Fibroblast of peridontal ligament (primary cell): ENCODE measurements around the gene SH3RF3.

Experiments
- DNase-seq: peaks from one replicate; pipeline ENCODE4 v3.0.0-alpha.2; 2010; ENCODE audit errors: extremely low read depth

The SH3RF3 gene

GRCh38 chr2:109352056-109352897, 223.3 kb downstream of the SH3RF3 start:
- DNase-seq: no peak

DNA sequence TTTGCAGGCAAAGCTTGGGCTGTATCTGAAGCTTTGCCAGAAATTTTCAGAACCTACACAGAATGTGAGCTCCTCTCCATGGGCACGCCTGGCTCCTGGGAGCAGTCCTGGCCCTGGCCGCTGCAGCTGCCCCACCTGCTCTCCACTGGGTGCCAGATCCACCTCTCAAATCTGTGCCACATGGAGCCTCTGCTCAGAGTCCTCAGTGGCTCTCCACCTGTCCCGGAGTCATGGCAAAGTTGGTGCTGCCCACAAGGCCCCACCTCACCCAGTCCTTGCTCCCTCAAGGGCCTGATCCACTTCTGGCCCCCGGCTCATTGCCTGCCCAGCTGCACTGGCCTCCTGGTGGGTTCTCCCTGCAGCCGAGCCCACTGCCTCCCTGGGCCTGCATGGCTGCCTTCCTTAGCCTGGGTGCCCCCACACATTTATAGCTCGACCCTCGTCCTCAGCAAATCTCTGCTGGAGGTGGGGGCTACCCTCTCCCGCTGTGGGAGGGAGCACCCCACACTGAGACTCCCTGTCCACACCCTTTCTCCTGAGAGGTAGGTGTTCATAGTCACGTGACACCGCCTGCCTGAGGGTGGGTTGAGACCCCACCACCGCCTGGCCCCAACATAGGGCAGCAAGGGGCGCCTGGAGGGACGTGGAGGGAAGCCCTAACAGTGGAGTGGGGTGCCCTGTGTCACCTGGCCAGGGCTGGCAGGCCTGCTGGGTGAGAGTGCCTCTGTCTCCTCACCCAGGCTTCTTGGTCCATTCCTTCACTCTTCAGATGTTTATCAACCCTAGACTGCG, 224.1 kb downstream of the SH3RF3 start:
- DNase-seq: no peak

- DNase-seq: no peak
Observed at GRCh38 chr2:109353806-109354745, 225.1 kb downstream of the SH3RF3 start.

DNA sequence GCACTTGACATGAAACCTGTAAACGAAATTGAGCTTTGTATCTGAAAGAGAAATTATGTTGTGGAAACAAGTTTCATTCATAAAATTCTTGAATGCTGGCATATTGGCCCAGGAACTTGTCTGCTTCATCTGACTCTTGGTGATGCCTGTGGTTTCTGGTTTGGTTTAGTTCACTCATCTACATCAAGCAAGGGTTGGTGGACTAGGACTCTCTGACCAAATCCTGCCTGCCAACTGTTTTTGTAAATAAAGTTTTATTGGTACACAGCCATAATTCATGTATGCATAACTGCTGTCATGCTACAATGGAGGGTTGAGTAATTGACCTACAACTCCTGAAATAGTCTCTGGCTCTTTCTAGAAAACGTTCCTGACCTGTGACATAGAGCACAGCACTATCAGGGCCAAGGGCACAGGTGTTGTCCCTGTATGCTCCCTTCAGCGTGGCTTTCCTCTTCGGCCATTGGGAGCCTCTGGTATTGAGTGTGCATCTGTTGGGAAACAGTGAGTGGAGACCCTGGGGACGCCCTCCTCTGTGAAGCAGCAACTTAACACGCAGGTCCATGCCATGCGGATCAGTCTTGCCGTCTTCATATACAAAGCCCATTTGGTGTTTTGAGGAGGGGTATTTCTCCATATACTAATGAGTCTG, 226.3 kb downstream of the SH3RF3 start:
- DNase-seq: no peak

DNA sequence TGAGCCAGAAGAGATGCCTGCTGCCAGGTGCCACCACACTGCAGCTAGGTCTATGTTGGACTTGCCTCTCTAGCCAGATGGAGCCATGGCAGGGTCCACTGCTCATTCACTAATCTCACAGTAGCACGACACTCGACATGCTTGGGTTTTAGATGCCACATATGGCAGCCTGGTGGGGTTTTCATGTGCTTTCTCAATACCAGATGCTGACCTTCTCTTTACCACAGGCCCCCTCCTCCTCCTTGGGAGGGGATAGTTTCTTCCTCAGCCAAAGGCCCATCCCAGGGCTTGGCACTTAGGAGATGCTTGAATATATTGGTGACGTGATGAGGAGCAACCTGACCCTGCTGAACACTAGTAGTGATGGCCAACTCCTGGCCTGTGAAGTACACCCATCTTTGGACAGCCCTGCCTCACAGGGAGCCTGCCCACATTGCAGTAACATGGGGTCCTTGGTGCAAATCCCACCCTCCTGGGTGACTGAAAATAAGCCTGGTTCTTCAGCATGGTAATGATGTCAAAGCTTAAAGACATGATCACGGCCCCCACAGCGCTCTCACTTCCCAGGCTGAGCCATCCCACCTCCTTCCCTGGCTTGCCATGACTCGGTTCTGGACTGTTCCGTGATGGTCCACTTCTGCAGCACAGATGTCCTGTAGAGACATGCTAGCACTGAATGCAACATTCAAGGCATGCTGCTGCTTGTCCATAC, 227.5 kb downstream of the SH3RF3 start:
- DNase-seq: no peak

DNA sequence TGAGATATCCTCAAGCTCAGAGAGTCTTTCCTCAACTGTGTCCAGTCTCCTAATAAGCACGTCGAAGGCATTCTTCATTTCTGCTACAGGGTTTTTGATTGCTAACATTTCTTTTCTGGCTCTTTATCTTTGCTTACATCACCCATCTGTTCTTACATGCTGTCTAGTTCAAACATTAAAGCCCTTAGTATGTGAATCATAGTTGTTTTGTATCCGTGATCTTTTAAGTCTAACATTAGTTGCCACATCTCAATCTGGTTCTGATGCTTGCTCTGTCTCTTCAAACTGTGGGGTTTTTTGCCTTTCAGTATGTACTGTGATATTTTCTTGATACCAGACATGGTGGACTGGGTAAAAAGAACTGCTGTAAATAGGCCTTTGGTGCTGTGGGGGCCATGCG, 235.2 kb downstream of the SH3RF3 start:
- DNase-seq: peak; percentile 29

DNA sequence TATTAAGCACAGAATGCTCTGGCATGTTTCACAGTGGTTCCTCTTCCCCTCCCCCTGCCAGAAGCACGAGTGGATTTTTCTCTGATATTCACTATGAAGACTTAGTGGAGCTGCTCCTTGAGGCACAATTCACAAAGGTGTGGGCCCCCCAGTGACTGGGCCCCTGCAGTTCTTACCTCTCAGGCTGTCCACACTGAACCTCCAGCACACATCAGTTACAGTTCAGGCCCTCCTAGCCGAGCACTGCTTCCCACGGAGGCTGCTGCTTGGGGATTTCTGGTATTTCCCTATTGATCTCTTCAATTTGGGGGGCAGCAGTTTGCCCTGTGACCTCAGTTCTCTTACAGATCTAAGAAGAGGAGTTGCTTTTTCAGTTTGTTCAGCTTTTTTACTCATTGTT, 236.1 kb downstream of the SH3RF3 start:
- no peak for DNase-seq

DNA sequence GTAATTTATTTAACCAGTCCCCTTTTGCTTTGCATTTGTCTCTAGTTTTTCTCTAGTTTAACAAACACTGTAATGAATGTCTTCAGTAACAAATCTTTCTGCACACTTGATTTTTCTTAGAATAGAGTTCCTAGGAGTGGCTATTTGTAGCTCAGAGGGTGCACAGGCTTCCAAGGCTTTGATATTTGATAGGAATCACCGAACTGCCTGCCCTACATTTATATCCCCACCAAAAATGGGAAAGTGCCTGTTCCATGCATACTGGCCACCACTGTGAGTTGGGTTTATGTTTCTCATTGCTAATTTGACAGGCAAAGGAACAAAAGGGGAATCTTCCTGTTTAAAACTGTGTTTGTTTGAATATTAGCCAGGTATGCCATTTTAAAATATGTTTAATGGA, 238.7 kb downstream of the SH3RF3 start:
- no peak for DNase-seq

- DNase-seq: no peak
Observed at GRCh38 chr2:109368798-109369197, 239.8 kb downstream of the SH3RF3 start.

GRCh38 chr2:109369671-109370191, 240.7 kb downstream of the SH3RF3 start:
- no peak for DNase-seq

GRCh38 chr2:109370399-109371035, 241.5 kb downstream of the SH3RF3 start:
- no peak for DNase-seq

DNA sequence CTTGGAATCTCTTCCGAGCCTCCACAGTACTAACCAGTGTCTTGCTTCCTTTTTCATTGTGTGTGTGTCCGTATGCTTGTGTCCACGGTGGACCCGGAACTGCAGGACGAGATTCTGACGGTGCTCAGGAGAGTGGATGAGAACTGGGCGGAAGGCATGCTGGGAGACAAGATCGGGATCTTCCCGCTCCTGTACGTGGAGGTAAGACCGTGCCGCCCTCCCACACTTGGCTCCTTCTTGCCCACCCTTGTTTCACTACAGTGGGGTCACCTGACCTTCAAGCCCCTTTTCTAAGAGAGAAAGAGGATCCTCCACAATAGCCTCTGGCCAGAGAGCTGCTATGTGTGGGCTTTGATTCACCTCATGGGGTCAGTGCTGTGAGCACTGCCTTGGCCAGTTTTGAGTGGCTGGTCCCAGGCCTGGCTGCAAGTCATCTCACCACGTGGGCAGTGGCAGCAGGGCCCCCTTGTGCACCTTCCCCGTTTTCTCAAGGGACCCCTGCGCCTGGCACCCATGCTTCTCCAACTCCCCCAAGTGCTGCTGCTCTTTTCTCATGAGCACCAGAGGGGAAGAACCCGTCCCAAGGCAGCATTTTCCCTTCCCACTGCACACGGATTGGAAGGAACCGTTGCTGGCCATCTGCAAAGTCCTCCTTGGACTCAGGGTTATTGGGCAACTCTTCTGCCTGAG, 242.6 kb downstream of the SH3RF3 start:
- DNase-seq: no peak

DNA sequence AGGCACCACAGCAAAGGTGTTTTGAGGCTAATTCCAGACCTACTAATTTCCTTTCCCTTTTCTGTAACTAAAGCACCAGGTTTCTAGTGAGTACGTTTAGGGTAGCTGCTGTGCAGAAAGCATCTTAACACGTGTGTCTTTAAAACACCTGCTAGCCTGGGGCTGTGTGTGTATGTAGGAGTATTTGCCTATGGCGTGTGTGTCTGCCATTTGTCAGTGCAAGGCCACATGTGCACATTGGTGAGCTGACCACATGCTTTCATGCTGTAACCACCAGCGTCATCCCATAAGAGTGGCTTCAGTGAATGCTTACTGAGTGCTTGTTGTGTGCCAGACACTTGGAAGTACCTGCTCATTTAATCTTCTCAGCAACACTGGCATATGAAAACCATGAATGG, 243.2 kb downstream of the SH3RF3 start:
- DNase-seq: no peak

DNA sequence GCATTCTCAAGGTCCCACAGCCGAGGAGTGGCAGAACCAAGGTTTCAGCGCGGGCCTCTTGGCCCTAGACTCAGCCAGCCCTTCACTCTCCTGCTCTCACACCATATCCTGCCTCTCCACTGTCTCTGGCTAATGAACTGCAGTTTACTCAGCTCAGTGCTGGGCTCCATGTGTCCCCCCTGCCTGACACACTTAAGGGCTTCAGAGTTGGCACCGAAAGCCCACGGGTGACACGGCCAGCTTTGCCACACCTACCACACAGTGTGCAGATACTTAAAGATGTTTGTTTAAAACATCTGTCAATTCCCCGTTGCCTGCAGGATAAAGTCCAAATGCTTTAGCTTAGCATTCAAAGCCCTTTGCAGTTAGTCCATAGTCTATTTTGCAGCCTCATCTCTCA, 243.6 kb downstream of the SH3RF3 start:
- no peak for DNase-seq

GRCh38 chr2:109373791-109374547, 245.0 kb downstream of the SH3RF3 start:
- DNase-seq: no peak

DNA sequence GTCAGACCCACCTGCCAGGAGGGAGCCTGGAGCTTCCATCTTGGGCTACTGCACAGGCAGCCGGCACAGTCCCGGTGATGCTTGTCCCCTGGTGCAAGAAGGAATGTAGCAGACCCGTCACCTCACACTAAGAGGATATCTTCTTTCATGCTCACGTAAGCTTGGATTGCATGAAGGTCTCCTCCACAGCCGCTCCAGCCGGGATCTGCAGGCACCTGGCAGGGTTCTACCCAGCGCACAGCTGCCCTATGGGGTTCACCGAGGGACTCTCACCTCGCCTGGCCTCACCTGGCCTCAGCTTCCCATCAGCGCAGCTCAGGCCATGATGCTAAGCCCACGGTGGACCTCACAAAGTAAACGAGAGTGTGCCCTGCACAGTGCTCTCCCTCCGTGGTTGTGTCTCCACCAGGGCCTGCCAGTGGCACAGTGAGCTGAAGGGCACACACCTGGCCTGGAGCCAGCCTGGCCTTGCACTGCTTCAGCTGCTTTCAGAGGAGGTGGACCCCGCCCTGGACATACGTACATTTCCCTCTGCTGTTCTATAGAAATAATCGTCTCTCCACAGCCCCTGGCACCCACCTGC, 245.6 kb downstream of the SH3RF3 start:
- no peak for DNase-seq

DNA sequence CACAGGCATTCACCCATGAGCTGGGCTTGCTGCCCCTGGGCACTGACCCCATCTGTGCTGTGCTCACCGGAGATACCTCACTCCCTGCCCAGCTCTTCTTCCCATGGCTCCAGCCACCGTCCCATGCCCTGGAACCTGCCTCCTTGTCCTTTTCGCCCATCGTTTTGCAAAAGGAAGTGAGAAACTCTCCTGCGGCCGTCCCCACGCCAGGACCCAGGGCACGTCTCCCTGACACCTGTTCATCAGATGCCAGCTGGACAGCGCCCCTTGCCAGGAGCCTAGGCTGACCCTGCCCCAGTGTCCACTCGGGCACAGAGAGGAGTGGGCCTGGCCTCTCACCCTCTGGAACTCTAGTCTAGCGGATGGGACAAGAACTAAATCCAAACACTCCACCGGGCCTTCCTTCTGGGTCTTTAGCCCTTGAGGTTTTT, 246.1 kb downstream of the SH3RF3 start:
- no peak for DNase-seq

GRCh38 chr2:109375656-109376055, 246.7 kb downstream of the SH3RF3 start:
- no peak for DNase-seq
